BJ (cell line): Measurements from ENCODE around the gene BLOC1S1. TPM values are rescaled to one million over a fixed set of nuclear protein-coding genes. Genes with fewer than 3 reads are reported as not detected.

ENCODE experiments used
- CTCF ChIA-PET: fragments of 350-600 bp; formaldehyde crosslinking; extraction: SDS; loops from one replicate; lab custom pipeline; 2021; ENCODE audit warnings: antibody characterized with exemption, inconsistent platforms; lab: Yijun Ruan, JAX
- POLR2A ChIA-PET: fragments of 300-600 bp; sonication (Branson Sonifier 250); formaldehyde crosslinking; extraction: SDS; loops from one replicate; lab custom pipeline; 2021; ENCODE audit warnings: antibody characterized with exemption; lab: Charles Lee
- DNase-seq: peaks from one replicate; pipeline ENCODE4 v3.0.0-alpha.2; 2011; ENCODE audit warnings: low read depth
- H3K27me3 ChIP-seq: 2 replicates; pipeline ENCODE4 v1.6.0; 2011; ENCODE audit warnings: low read length; ENCODE audit not compliant: control insufficient read depth, insufficient read depth
- H3K36me3 ChIP-seq: 2 replicates; pipeline ENCODE4 v1.5.1; 2011; ENCODE audit warnings: low read length; ENCODE audit not compliant: control insufficient read depth, insufficient read depth
- H3K4me3 ChIP-seq: 2 replicates; pipeline ENCODE4 v1.5.1; 2011; ENCODE audit warnings: low read depth, mild to moderate bottlenecking, control low read depth, low read length
- polyA plus RNA-seq: library from polyadenylated mRNA; depleted of rRNA; stranded (reverse); fragments of >200 nt; gene quantifications from 2 replicates; pipeline ENCODE4 v1.2.3, GENCODE V29; 2011
- TF ChIP-seq, protein P1 (sequence below): IDR thresholded peaks from 2 replicates; pipeline ENCODE4 v1.5.1; 2011; ENCODE audit warnings: low read depth, mild to moderate bottlenecking, control low read depth, inconsistent platforms, low read length, moderate library complexity; ENCODE audit not compliant: insufficient read depth

BLOC1S1 gene
- polyA plus RNA-seq, 1 experiment, result 172 TPM

DNA sequence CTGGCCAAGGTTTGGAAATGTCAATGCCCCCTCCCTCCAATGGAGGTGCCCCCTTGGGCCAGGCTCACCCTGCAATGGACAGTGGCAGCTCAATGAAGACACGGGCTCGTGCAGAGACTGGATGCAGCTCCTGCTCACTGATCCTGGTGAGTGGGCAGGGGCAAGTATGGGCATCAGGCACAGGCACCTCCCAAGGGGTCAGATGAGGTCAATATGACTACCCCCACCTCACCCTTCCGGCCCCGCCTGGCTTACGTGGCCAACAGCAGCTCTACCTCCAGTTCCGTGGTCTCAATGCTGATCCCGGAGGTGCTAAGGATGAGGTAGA is 21.7 kb upstream of the BLOC1S1 start:
- H3K4me3 ChIP-seq, result no peak overlapping the region
- no peak for DNase-seq
- no peaks in the 10 kb centered on the region for H3K27me3 ChIP-seq
- TF ChIP-seq, protein P1, sequence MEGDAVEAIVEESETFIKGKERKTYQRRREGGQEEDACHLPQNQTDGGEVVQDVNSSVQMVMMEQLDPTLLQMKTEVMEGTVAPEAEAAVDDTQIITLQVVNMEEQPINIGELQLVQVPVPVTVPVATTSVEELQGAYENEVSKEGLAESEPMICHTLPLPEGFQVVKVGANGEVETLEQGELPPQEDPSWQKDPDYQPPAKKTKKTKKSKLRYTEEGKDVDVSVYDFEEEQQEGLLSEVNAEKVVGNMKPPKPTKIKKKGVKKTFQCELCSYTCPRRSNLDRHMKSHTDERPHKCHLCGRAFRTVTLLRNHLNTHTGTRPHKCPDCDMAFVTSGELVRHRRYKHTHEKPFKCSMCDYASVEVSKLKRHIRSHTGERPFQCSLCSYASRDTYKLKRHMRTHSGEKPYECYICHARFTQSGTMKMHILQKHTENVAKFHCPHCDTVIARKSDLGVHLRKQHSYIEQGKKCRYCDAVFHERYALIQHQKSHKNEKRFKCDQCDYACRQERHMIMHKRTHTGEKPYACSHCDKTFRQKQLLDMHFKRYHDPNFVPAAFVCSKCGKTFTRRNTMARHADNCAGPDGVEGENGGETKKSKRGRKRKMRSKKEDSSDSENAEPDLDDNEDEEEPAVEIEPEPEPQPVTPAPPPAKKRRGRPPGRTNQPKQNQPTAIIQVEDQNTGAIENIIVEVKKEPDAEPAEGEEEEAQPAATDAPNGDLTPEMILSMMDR, result no peak
- ChIA-PET POLR2A (no interaction called here), CTCF (interaction anchor here (0.9 to 1.2 kb wide), 2 partner anchors 9 to 31 kb away, joined by 3 to 4 read pairs; no protein-coding TSS in a partner anchor)
- H3K36me3 ChIP-seq, result no peaks in the 10 kb centered on the region

DNA sequence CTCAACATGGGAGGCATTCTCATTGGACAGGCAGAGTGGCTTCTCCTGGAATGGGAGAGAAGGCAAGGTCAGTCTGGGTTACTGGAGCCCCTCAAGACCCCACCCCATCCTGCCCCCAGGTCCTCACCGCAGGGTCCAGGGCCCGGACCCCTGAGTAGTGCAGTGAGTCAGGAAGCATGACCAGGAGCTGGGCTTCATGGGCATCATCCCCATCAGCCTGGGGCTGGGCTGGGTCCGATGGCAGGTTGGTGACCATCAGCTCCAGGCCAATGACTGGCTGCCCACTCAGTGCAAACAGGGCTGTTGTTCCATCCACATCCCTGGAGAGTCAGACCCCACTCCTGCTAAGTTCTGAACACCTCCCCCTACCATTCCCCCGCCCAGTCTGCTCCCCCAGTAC is 21.2 kb upstream of the BLOC1S1 start:
- DNase-seq, result no peak
- CTCF ChIA-PET, result interaction anchor here (0.9 to 1.2 kb wide), 3 partner anchors 9 to 30 kb away, joined by 3 to 4 read pairs (median 3); no protein-coding TSS in a partner anchor

GRCh38 chr12:55695349-55695748 is 20.5 kb upstream of the BLOC1S1 start:
- TF ChIP-seq, protein P1, result no peak
- Histone ChIP-seq H3K4me3 (no peak overlapping the region), H3K36me3 (no peaks in the 10 kb centered on the region), H3K27me3 (no peaks in the 10 kb centered on the region)
- CTCF ChIA-PET, result interaction anchor here (0.9 kb wide), 1 partner anchor 11 kb away, joined by 3 read pairs; no protein-coding TSS in a partner anchor
- POLR2A ChIA-PET, result no interaction called here
- DNase-seq, result no peak

More for the DNA sequence above, 21.2 kb upstream of the BLOC1S1 start:
- POLR2A ChIA-PET, result no interaction called here
- Histone ChIP-seq H3K27me3 (no peaks in the 10 kb centered on the region), H3K4me3 (no peak overlapping the region), H3K36me3 (no peaks in the 10 kb centered on the region)
- TF ChIP-seq, protein P1, result no peak

DNA sequence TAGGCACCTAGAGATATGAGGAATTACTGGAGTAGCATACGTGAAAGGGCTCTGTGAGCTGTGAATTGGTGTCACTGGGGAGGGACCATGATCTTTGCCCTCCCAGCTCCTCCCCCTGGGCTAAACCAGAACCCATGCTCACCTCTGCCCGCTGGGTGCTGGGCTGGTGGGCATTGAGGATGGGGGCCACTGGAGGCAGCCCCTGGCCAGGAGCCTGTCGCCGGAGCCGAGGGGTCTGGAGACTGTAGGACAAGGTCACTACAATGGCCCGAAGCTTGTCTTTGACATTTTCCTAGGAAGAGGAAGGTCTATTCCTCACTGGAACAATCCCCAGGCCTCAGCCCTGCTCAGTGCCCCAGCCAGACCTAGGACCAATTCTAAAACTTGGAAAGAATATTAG is 19.7 kb upstream of the BLOC1S1 start:
- no peak for DNase-seq
- no peaks in the 10 kb centered on the region for H3K36me3 ChIP-seq
- CTCF ChIA-PET, result interaction anchor here (0.9 to 1.4 kb wide), 2 partner anchors 10 to 41 kb away, joined by 4 to 5 read pairs; no protein-coding TSS in a partner anchor

GRCh38 chr12:55696796-55697462 is 18.9 kb upstream of the BLOC1S1 start:
- no peaks in the 10 kb centered on the region for H3K27me3 ChIP-seq
- POLR2A ChIA-PET, result no interaction called here
- H3K36me3 ChIP-seq, result no peaks in the 10 kb centered on the region
- H3K4me3 ChIP-seq, result no peak overlapping the region
- no peak for DNase-seq
- CTCF ChIA-PET, result interaction anchor here (1.0 to 2.5 kb wide), 3 partner anchors 12 to 40 kb away, joined by 3 to 5 read pairs (median 5); a partner anchor contains a TSS
- TF ChIP-seq, protein P1, result no peak

More for the DNA sequence above, 19.7 kb upstream of the BLOC1S1 start:
- no peaks in the 10 kb centered on the region for H3K27me3 ChIP-seq
- TF ChIP-seq, protein P1, result no peak
- POLR2A ChIA-PET, result no interaction called here
- no peak overlapping the region for H3K4me3 ChIP-seq
